A549 (cell line): ENCODE measurements around the gene PDK2. TPM values are rescaled to one million over a fixed set of nuclear protein-coding genes. Genes with fewer than 3 reads are reported as not detected.
A peak's percentile ranks its signal among the peaks of the same experiment; 100 is the strongest.

Source experiments
- ATAC-seq, 2 experiments: fragments of 200-7000 bp in 1 of 2; fragments of >200 bp in 1 of 2; cut with Nextera tagmentation in 1 of 2; cut with Tn5 transposase in 1 of 2; 3 replicates each; pipeline versions ENCODE4 v1.8.0 to v1.9.1; 2018 to 2020; ENCODE audit warnings: mild to moderate bottlenecking in 1 of 2, moderate library complexity in 1 of 2
- CTCF ChIA-PET: fragments of 300-600 bp; sonication (Branson Sonifier 250); formaldehyde crosslinking; extraction: SDS; loops from one replicate; lab custom pipeline; 2021; ENCODE audit warnings: antibody characterized with exemption, inconsistent platforms; lab: Yijun Ruan, JAX
- POLR2A ChIA-PET: fragments of 350-600 bp; formaldehyde crosslinking; extraction: SDS; loops from one replicate; lab custom pipeline; 2021; ENCODE audit warnings: antibody characterized with exemption, inconsistent platforms; lab: Yijun Ruan, JAX
- DNase-seq, 2 experiments: peaks; one replicate each; pipeline versions ENCODE4 v3.0.0 to v3.0.0-alpha.2; 2011 to 2016; ENCODE audit warnings: low read depth in 1 of 2, low spot score in 1 of 2
- FAIRE-seq: peaks from 2 replicates; lab custom pipeline; 2011; peaks lifted over from hg19 to GRCh38; lab: Jason Lieb, UNC
- H3K27ac ChIP-seq, 2 experiments: fragments of >200 bp; sonication (Bioruptor Twin); formaldehyde crosslinking; 3 replicates each; pipeline ENCODE4 v1.5.1; 2016 to 2017
- H3K4me1 ChIP-seq: fragments of >200 bp; sonication (Bioruptor Twin); formaldehyde crosslinking; 3 replicates; pipeline ENCODE4 v1.6.1; 2016
- H3K4me2 ChIP-seq: fragments of >200 bp; sonication (Bioruptor Twin); formaldehyde crosslinking; 3 replicates; pipeline ENCODE4 v1.6.1; 2016
- H3K4me3 ChIP-seq: fragments of >200 bp; sonication (Bioruptor Twin); formaldehyde crosslinking; 3 replicates; pipeline ENCODE4 v1.5.1; 2016
- H3K9me3 ChIP-seq: fragments of >200 bp; sonication (Bioruptor Twin); formaldehyde crosslinking; 3 replicates; pipeline ENCODE4 v1.6.1; 2016
- CBX8 ChIP-seq: fragments of 200-600 bp; sonication (generic); IDR thresholded peaks from 2 replicates; pipeline ENCODE4 v1.6.1; 2016
- CHD2 ChIP-seq: fragments of 150-350 bp; IDR thresholded peaks from 2 replicates; pipeline ENCODE4 v1.6.1; 2014; ENCODE audit warnings: low read length; ENCODE audit not compliant: partially characterized antibody
- CHD4 ChIP-seq: fragments of 200-600 bp; sonication (generic); IDR thresholded peaks from 2 replicates; pipeline ENCODE4 v1.6.1; 2016; ENCODE audit warnings: antibody characterized with exemption, mild to moderate bottlenecking, borderline replicate concordance
- EHF ChIP-seq: fragments of 250-450 bp; sonication (Bioruptor Pico); IDR thresholded peaks from 2 replicates; pipeline ENCODE4 v1.5.0; 2020; ENCODE audit warnings: mild to moderate bottlenecking
- ESRRA ChIP-seq: fragments of 150-350 bp; IDR thresholded peaks from 2 replicates; pipeline ENCODE4 v1.6.1; 2014; ENCODE audit warnings: mild to moderate bottlenecking, low read length, borderline replicate concordance
- FOSL2 ChIP-seq, 2 experiments: fragments of 450-650 bp in 1 of 2; fragments of >200 bp in 1 of 2; sonication (Bioruptor Twin) in 1 of 2; formaldehyde crosslinking; IDR thresholded peaks; 2 replicates each; pipeline versions ENCODE4 v1.5.0 to v1.6.1; 2016 to 2020; ENCODE audit warnings: mild to moderate bottlenecking in 1 of 2, moderate library complexity in 1 of 2
- GATA3 ChIP-seq: IDR thresholded peaks from 2 replicates; pipeline ENCODE4 v1.6.1; 2012; ENCODE audit warnings: borderline replicate concordance
- HDAC2 ChIP-seq: fragments of 200-600 bp; sonication (generic); IDR thresholded peaks from 2 replicates; pipeline ENCODE4 v1.6.1; 2016
- HEYL ChIP-seq: fragments of 250-450 bp; sonication (Bioruptor Pico); IDR thresholded peaks from 2 replicates; pipeline ENCODE4 v1.8.0; 2021; ENCODE audit warnings: mild to moderate bottlenecking, moderate library complexity
- HMGXB4 ChIP-seq: fragments of 250-450 bp; sonication (Bioruptor Pico); IDR thresholded peaks from 2 replicates; pipeline ENCODE4 v1.5.0; 2021; ENCODE audit warnings: mild to moderate bottlenecking, moderate library complexity, borderline replicate concordance
- HOXB13 ChIP-seq: fragments of 250-450 bp; sonication (Bioruptor Pico); IDR thresholded peaks from 2 replicates; pipeline ENCODE4 v1.5.0; 2020; ENCODE audit warnings: low read depth, mild to moderate bottlenecking, moderate library complexity
- JUN ChIP-seq, 2 experiments: fragments of >200 bp; sonication (Bioruptor Twin); formaldehyde crosslinking; IDR thresholded peaks; 2 replicates in 1 of 2; 3 replicates in 1 of 2; pipeline ENCODE4 v1.6.1; 2016 to 2017
- KDM5A ChIP-seq: fragments of 200-600 bp; sonication (generic); IDR thresholded peaks from 2 replicates; pipeline ENCODE4 v1.6.1; 2016; ENCODE audit warnings: antibody characterized with exemption, mild to moderate bottlenecking
- MAFK ChIP-seq: fragments of 450-650 bp; IDR thresholded peaks from 2 replicates; pipeline ENCODE4 v1.6.1; 2014; ENCODE audit not compliant: partially characterized antibody
- NPAS2 ChIP-seq: fragments of 250-450 bp; sonication (Bioruptor Pico); IDR thresholded peaks from 2 replicates; pipeline ENCODE4 v1.8.0; 2022; ENCODE audit warnings: mild to moderate bottlenecking, moderate library complexity, borderline replicate concordance
- NR3C1 ChIP-seq: fragments of >200 bp; sonication (Bioruptor Twin); formaldehyde crosslinking; IDR thresholded peaks from 3 replicates; pipeline ENCODE4 v1.6.1; 2017
- PBX3 ChIP-seq: IDR thresholded peaks from 2 replicates; pipeline ENCODE4 v1.6.1; 2012
- RAD21 ChIP-seq, 2 experiments: fragments of >200 bp in 1 of 2; sonication (Bioruptor Twin) in 1 of 2; formaldehyde crosslinking in 1 of 2; IDR thresholded peaks in 1 of 2; conservative IDR thresholded peaks in 1 of 2; 2 replicates in 1 of 2; 3 replicates in 1 of 2; pipeline ENCODE4 v1.6.1; 2012 to 2018; ENCODE audit warnings: inconsistent platforms in 1 of 2
- RARB ChIP-seq: fragments of 250-450 bp; sonication (Bioruptor Pico); IDR thresholded peaks from 2 replicates; pipeline ENCODE4 v1.8.0; 2021; ENCODE audit warnings: mild to moderate bottlenecking, moderate library complexity
- REST ChIP-seq: fragments of 200-600 bp; sonication (generic); IDR thresholded peaks from 2 replicates; pipeline ENCODE4 v1.6.1; 2016; ENCODE audit warnings: antibody characterized with exemption, mild to moderate bottlenecking, moderate library complexity
- TP53 ChIP-seq: fragments of 250-450 bp; sonication (Bioruptor Pico); IDR thresholded peaks from 2 replicates; pipeline ENCODE4 v1.5.0; 2021; ENCODE audit warnings: mild to moderate bottlenecking, moderate library complexity
- ZFP36 ChIP-seq: fragments of 450-650 bp; IDR thresholded peaks from 2 replicates; pipeline ENCODE4 v1.6.1; 2014; ENCODE audit warnings: borderline replicate concordance; ENCODE audit not compliant: partially characterized antibody
- WGBS: methylation state at CpG from one replicate; pipeline ENCODE4 v1.1.6; 2017; ENCODE audit errors: missing lambda C conversion rate; 5-methylcytosine and 5-hydroxymethylcytosine counted together
- polyA plus RNA-seq, 4 experiments: library from polyadenylated mRNA; depleted of rRNA in 3 of 4; stranded (reverse); fragments of >200 nt; fragmentation: RNase III in 1 of 4; extraction: RNeasy Plus Mini Kit Qiagen cat#74134 plus additional on column Dnase treatment in 1 of 4; gene quantifications; 2 replicates in 3 of 4; 3 replicates in 1 of 4; pipeline ENCODE4 v1.2.3, GENCODE V29; 2011 to 2017

The PDK2 gene
- polyA plus RNA-seq, 2 of the 4 experiments (the other 2 are of a cell fraction) = 14.1 to 28.5 TPM

GRCh38 chr17:50133028-50133768 lies 38.0 kb downstream of the PDK2 start:
- WGBS = 52% methylated on average over 7 of the region's 7 CpGs
- ChIA-PET POLR2A (no interaction called here), CTCF (interaction anchor here (0.9 to 60.2 kb wide), 7 partner anchors 28 to 165 kb away, joined by 3 to 1356 read pairs (median 5); partner anchors contain the start of genes COL1A1 and PDK2)
- FAIRE-seq (peak; percentile 51), ATAC-seq (peak; percentile 21 to 59), DNase-seq (peak in 1 of 2 experiments; percentile 67)
- TF ChIP-seq FOSL2 (IDR thresholded peaks at IDR 0.05) (no peak), FOSL2 (CRISPR knock-in tag; IDR thresholded peaks at IDR 0.05) (peak; percentile 46; the same call in 1 of the 2 replicates), CHD2 (no peak), TP53 (CRISPR knock-in tag) (no peak), HOXB13 (no peak), GATA3 (no peak), NR3C1 (no peak), MAFK (peak; percentile 24), KDM5A (no peak), JUN (IDR thresholded peaks at IDR 0.05) (no peak; a peak in 1 of 5 replicates), CHD4 (no peak), RAD21 (conservative IDR thresholded peaks at IDR 0.05 in 1 of 2, IDR thresholded peaks at IDR 0.05 in 1 of 2) (no peak), HMGXB4 (CRISPR knock-in tag) (no peak), HDAC2 (no peak), RARB (CRISPR knock-in tag) (no peak), ZFP36 (no peak), ESRRA (no peak), REST (no peak), EHF (no peak), PBX3 (0 out of 2 replicates have a peak, but pooled peaks have one; percentile 5), NPAS2 (CRISPR knock-in tag) (no peak), HEYL (CRISPR knock-in tag) (no peak), CBX8 (no peak)
- Histone ChIP-seq H3K9me3 (no peaks in the 10 kb centered on the region), H3K4me1 (peaks cover 61% of the 10 kb centered on the region), H3K4me3 (no peak overlapping the region), H3K4me2 (peak overlapping the region; percentile 54), H3K27ac (peak overlapping the region; percentile 32 to 66; a peak in 5 of 6 replicates)
